ENCODE results near the gene F3.
A peak's percentile ranks its signal among the peaks of the same experiment; 100 is the strongest.

The F3 gene

GRCh38 chr1:94543893-94544635, 2.5 kb upstream of the F3 start:
- Histone ChIP-seq H4K91ac (ENCODE audit: low read depth, low read length, poor library complexity) (no peak overlapping the region), H3K27me3 (ENCODE audit: control insufficient read depth in 3 of 3, insufficient read depth in 3 of 3, low read depth in 1 of 3, low read length in 3 of 3) (peaks cover 0 to 30% (median 0%) of the 10 kb centered on the region in 3 experiments), H3K9me3 (replicated peaks in 1 of 2; ENCODE audit: control insufficient read depth in 2 of 2, insufficient read depth in 1 of 2, low read depth in 1 of 2, low read length in 2 of 2) (peaks cover 0 to 9% of the 10 kb centered on the region in 2 donors), H2BK5ac (ENCODE audit: low read length) (no peak overlapping the region), H3K27ac (replicated peaks; ENCODE audit: low read length) (no peak overlapping the region), H2AK5ac (ENCODE audit: low read depth, low read length) (no peak overlapping the region), H2BK120ac (ENCODE audit: low read depth, low read length) (no peak overlapping the region), H3K23ac (ENCODE audit: low read depth, low read length, poor library complexity) (no peak overlapping the region), H3K36me3 (replicated peaks in 1 of 2; ENCODE audit: control insufficient read depth in 2 of 2, insufficient read depth in 2 of 2, low read length in 2 of 2) (peaks cover 2 to 11% of the 10 kb centered on the region in 2 donors), H3K4me1 (ENCODE audit: control insufficient read depth in 2 of 2, insufficient read depth in 1 of 2, low read depth in 1 of 2, low read length in 2 of 2) (peaks cover 3 to 13% of the 10 kb centered on the region in 2 donors), H3K9ac (ENCODE audit: low read depth, low read length, poor library complexity) (no peak overlapping the region), H2AFZ (ENCODE audit: low read length) (no peak overlapping the region), H3K4me2 (ENCODE audit: insufficient read depth, low read length, poor library complexity, severe bottlenecking) (no peak overlapping the region), H3K14ac (ENCODE audit: low read length) (no peak overlapping the region), H3K79me1 (ENCODE audit: low read depth, low read length) (no peaks in the 10 kb centered on the region), H3K4me3 (ENCODE audit: low read length in 2 of 2) (no peak overlapping the region), H2BK15ac (ENCODE audit: low read length) (no peak overlapping the region), H2BK12ac (ENCODE audit: low read length) (no peak overlapping the region), H4K8ac (ENCODE audit: low read depth, low read length) (no peak overlapping the region), H3K4ac (ENCODE audit: low read length) (no peak overlapping the region), H3K18ac (ENCODE audit: low read length) (no peak overlapping the region)
- no peak for DNase-seq (ENCODE audit: low spot score)
- WGBS, 2 donors (ENCODE audit: extremely low coverage in 2 of 2, insufficient read length in 2 of 2, insufficient replicate concordance in 1 of 2): no CpG with 5 or more reads among the region's 4 CpGs

- no peak overlapping the region for H3K9ac ChIP-seq (ENCODE audit: low read depth, low read length, poor library complexity)
- H3K36me3 ChIP-seq (replicated peaks in 1 of 2; ENCODE audit: control insufficient read depth in 2 of 2, insufficient read depth in 2 of 2, low read length in 2 of 2): peaks cover 2 to 22% of the 10 kb centered on the region in 2 donors
- no CpG with 5 or more reads among the region's 1 CpG for WGBS, 2 donors (ENCODE audit: extremely low coverage in 2 of 2, insufficient read length in 2 of 2, insufficient replicate concordance in 1 of 2)
- H3K14ac ChIP-seq (ENCODE audit: low read length): no peak overlapping the region
- no peak overlapping the region for H2BK12ac ChIP-seq (ENCODE audit: low read length)
- no peak overlapping the region for H2AFZ ChIP-seq (ENCODE audit: low read length)
- no peak overlapping the region for H3K23ac ChIP-seq (ENCODE audit: low read depth, low read length, poor library complexity)
- peak overlapping the region in 1 of 2 donors; percentile 63 for H3K4me3 ChIP-seq (ENCODE audit: low read length in 2 of 2)
- DNase-seq (ENCODE audit: low spot score): no peak
- no peak overlapping the region for H4K8ac ChIP-seq (ENCODE audit: low read depth, low read length)
- H2BK5ac ChIP-seq (ENCODE audit: low read length): no peak overlapping the region
- H3K9me3 ChIP-seq (replicated peaks in 1 of 2; ENCODE audit: control insufficient read depth in 2 of 2, insufficient read depth in 1 of 2, low read depth in 1 of 2, low read length in 2 of 2): peaks cover 0 to 9% of the 10 kb centered on the region in 2 donors
- peaks cover 0 to 30% (median 0%) of the 10 kb centered on the region in 3 experiments for H3K27me3 ChIP-seq (ENCODE audit: control insufficient read depth in 3 of 3, insufficient read depth in 3 of 3, low read depth in 1 of 3, low read length in 3 of 3)
- H3K4me1 ChIP-seq (ENCODE audit: control insufficient read depth in 2 of 2, insufficient read depth in 1 of 2, low read depth in 1 of 2, low read length in 2 of 2): peaks cover 6 to 20% of the 10 kb centered on the region in 2 donors
- H3K27ac ChIP-seq (replicated peaks; ENCODE audit: low read length): no peak overlapping the region
- no peak overlapping the region for H2BK120ac ChIP-seq (ENCODE audit: low read depth, low read length)
- H3K18ac ChIP-seq (ENCODE audit: low read length): no peak overlapping the region
- H4K91ac ChIP-seq (ENCODE audit: low read depth, low read length, poor library complexity): no peak overlapping the region
- H2AK5ac ChIP-seq (ENCODE audit: low read depth, low read length): no peak overlapping the region
- H2BK15ac ChIP-seq (ENCODE audit: low read length): no peak overlapping the region
- no peak overlapping the region for H3K4me2 ChIP-seq (ENCODE audit: insufficient read depth, low read length, poor library complexity, severe bottlenecking)
- no peak overlapping the region for H3K4ac ChIP-seq (ENCODE audit: low read length)
- H3K79me1 ChIP-seq (ENCODE audit: low read depth, low read length): no peaks in the 10 kb centered on the region
These were observed 1.4 kb upstream of the F3 start for GRCh38 chr1:94543001-94543400.

GRCh38 chr1:94542088-94542870, 720 bp upstream of the F3 start:
- no peak for DNase-seq (ENCODE audit: low spot score)
- peaks cover 0 to 30% (median 0%) of the 10 kb centered on the region in 3 experiments for H3K27me3 ChIP-seq (ENCODE audit: control insufficient read depth in 3 of 3, insufficient read depth in 3 of 3, low read depth in 1 of 3, low read length in 3 of 3)
- H2AK5ac ChIP-seq (ENCODE audit: low read depth, low read length): peak overlapping the region; percentile 1

More at GRCh38 chr1:94542088-94542870, 720 bp upstream of the F3 start:
- Histone ChIP-seq H3K18ac (ENCODE audit: low read length) (peak overlapping the region; percentile 82), H2BK5ac (ENCODE audit: low read length) (no peak overlapping the region), H4K8ac (ENCODE audit: low read depth, low read length) (no peak overlapping the region), H3K36me3 (replicated peaks in 1 of 2; ENCODE audit: control insufficient read depth in 2 of 2, insufficient read depth in 2 of 2, low read length in 2 of 2) (peaks cover 2 to 29% of the 10 kb centered on the region in 2 donors), H3K14ac (ENCODE audit: low read length) (peak overlapping the region; percentile 57), H3K79me1 (ENCODE audit: low read depth, low read length) (no peaks in the 10 kb centered on the region), H2BK120ac (ENCODE audit: low read depth, low read length) (no peak overlapping the region), H3K4me1 (ENCODE audit: control insufficient read depth in 2 of 2, insufficient read depth in 1 of 2, low read depth in 1 of 2, low read length in 2 of 2) (peaks cover 6 to 23% of the 10 kb centered on the region in 2 donors), H3K4me2 (ENCODE audit: insufficient read depth, low read length, poor library complexity, severe bottlenecking) (peak overlapping the region; percentile 93), H4K91ac (ENCODE audit: low read depth, low read length, poor library complexity) (no peak overlapping the region), H3K9ac (ENCODE audit: low read depth, low read length, poor library complexity) (peak overlapping the region; percentile 32), H3K4ac (ENCODE audit: low read length) (no peak overlapping the region), H2BK15ac (ENCODE audit: low read length) (peak overlapping the region; percentile 42), H3K4me3 (ENCODE audit: low read length in 2 of 2) (peak overlapping the region; percentile 63 to 81), H3K23ac (ENCODE audit: low read depth, low read length, poor library complexity) (peak overlapping the region; percentile 22), H2AFZ (ENCODE audit: low read length) (peak overlapping the region; percentile 89), H3K27ac (replicated peaks; ENCODE audit: low read length) (no peak overlapping the region), H2BK12ac (ENCODE audit: low read length) (peak overlapping the region; percentile 47), H3K9me3 (replicated peaks in 1 of 2; ENCODE audit: control insufficient read depth in 2 of 2, insufficient read depth in 1 of 2, low read depth in 1 of 2, low read length in 2 of 2) (peaks cover 0 to 9% of the 10 kb centered on the region in 2 donors)
- WGBS, 2 donors (ENCODE audit: extremely low coverage in 2 of 2, insufficient read length in 2 of 2, insufficient replicate concordance in 1 of 2): no CpG with 5 or more reads among the region's 26 CpGs

Data from neuronal stem cell (in vitro differentiated cells).